HG03521 (cell line): Measurements from ENCODE around the gene PCDHB15.
"Not testable (repeated sequence)": the region's sequence is repeated elsewhere in the genome, so short reads cannot be mapped to it uniquely, and the experiment has no call there.

Experiments
- ATAC-seq: cut with Tn5 transposase; IDR thresholded peaks from one replicate; pipeline ENCODE4 v1.9.1; 2021; ENCODE audit warnings: mild to moderate bottlenecking, moderate library complexity; ENCODE audit not compliant: unreplicated experiment

PCDHB15 gene

GRCh38 chr5:141245250-141245717 is at the start of gene PCDHB15:
Gene PCDHB15, plus strand, starts transcription at chr5:141245395. Its CDS starts 184 bp downstream, at chr5:141245579.
- ATAC-seq, result no peak

- ATAC-seq, result no peak
Observed at GRCh38 chr5:141196363-141196762, 48.8 kb upstream of the PCDHB15 start.

- ATAC-seq, result no peak
Observed at GRCh38 chr5:141199359-141200235, 45.6 kb upstream of the PCDHB15 start, which contains the start of gene PCDHB11. Gene PCDHB11, plus strand, starts transcription at chr5:141199627. Its CDS starts 148 bp downstream, at chr5:141199775.

- not testable (repeated sequence) for ATAC-seq
Observed at GRCh38 chr5:141201126-141201525, 44.1 kb upstream of the PCDHB15 start.

GRCh38 chr5:141201646-141202045 is 43.5 kb upstream of the PCDHB15 start:
- not testable (repeated sequence) for ATAC-seq

GRCh38 chr5:141208478-141208877 is 36.7 kb upstream of the PCDHB15 start, which contains the start of gene PCDHB12:
Gene PCDHB12, plus strand, starts transcription at chr5:141208719. Its CDS starts 189 bp downstream, at chr5:141208908.
- no peak for ATAC-seq

- ATAC-seq, result not testable (repeated sequence)
Observed at GRCh38 chr5:141210281-141210680, 34.9 kb upstream of the PCDHB15 start.

- ATAC-seq, result not testable (repeated sequence)
Observed at GRCh38 chr5:141210849-141211248, 34.3 kb upstream of the PCDHB15 start.

- ATAC-seq, result not testable (repeated sequence)
Observed at GRCh38 chr5:141213656-141214339, 31.4 kb upstream of the PCDHB15 start, which contains the start of gene PCDHB13. Gene PCDHB13, plus strand, starts transcription at chr5:141213919. Its CDS starts 205 bp downstream, at chr5:141214124.

GRCh38 chr5:141214583-141214982 is 30.6 kb upstream of the PCDHB15 start:
- ATAC-seq, result not testable (repeated sequence)

- not testable (repeated sequence) for ATAC-seq
Observed at GRCh38 chr5:141215504-141215903, 29.7 kb upstream of the PCDHB15 start.

GRCh38 chr5:141216035-141216434 is 29.2 kb upstream of the PCDHB15 start:
- ATAC-seq, result not testable (repeated sequence)

- no peak for ATAC-seq
Observed at GRCh38 chr5:141223112-141223783, 21.9 kb upstream of the PCDHB15 start, which contains the start of gene PCDHB14. Gene PCDHB14, plus strand, starts transcription at chr5:141223343. Its CDS starts 163 bp downstream, at chr5:141223506.

- ATAC-seq, result not testable (repeated sequence)
Observed at GRCh38 chr5:141224844-141225243, 20.4 kb upstream of the PCDHB15 start.

- ATAC-seq, result not testable (repeated sequence)
Observed at GRCh38 chr5:141225421-141225820, 19.8 kb upstream of the PCDHB15 start.

- no peak for ATAC-seq
Observed at GRCh38 chr5:141234109-141234667, 11.0 kb upstream of the PCDHB15 start.

- ATAC-seq, result not testable (repeated sequence)
Observed at GRCh38 chr5:141235922-141236321, 9.3 kb upstream of the PCDHB15 start.

- ATAC-seq, result no peak
Observed at GRCh38 chr5:141236516-141237313, 8.5 kb upstream of the PCDHB15 start.

- ATAC-seq, result no peak
Observed at GRCh38 chr5:141241496-141241895, 3.7 kb upstream of the PCDHB15 start.
